Mononuclear cell (primary cell): ENCODE measurements around the gene IL1RAPL2. TPM values are rescaled to one million over a fixed set of nuclear protein-coding genes. Genes with fewer than 3 reads are reported as not detected.

ENCODE experiments used
- H3K27me3 ChIP-seq: 2 replicates; pipeline ENCODE4 v1.6.0; 2011; ENCODE audit warnings: low read length, control low read depth; ENCODE audit not compliant: insufficient read depth
- H3K4me1 ChIP-seq: 2 replicates; pipeline ENCODE4 v1.5.1; 2011; ENCODE audit warnings: mild to moderate bottlenecking, low read length, control low read depth; ENCODE audit not compliant: insufficient read depth
- H3K4me3 ChIP-seq: 2 replicates; pipeline ENCODE4 v1.5.1; 2011; ENCODE audit warnings: mild to moderate bottlenecking, low read length, moderate library complexity
- H3K9me3 ChIP-seq: 2 replicates; pipeline ENCODE4 v1.5.1; 2011; ENCODE audit warnings: low read depth, mild to moderate bottlenecking, control low read depth, low read length
- total RNA-seq: library from RNA; depleted of rRNA; stranded (reverse); fragments of >200 nt; gene quantifications from one replicate; pipeline ENCODE4 v1.2.3, GENCODE V29; 2012

The IL1RAPL2 gene
- total RNA-seq, 1 donor: not detected

- Histone ChIP-seq H3K9me3 (no peaks in the 10 kb centered on the region), H3K4me1 (no peaks in the 10 kb centered on the region), H3K4me3 (no peak overlapping the region), H3K27me3 (no peaks in the 10 kb centered on the region)
Measured at GRCh38 chrX:105314458-105314857, 748.5 kb downstream of the IL1RAPL2 start.

GRCh38 chrX:105315248-105315647, 749.2 kb downstream of the IL1RAPL2 start:
- Histone ChIP-seq H3K4me3 (no peak overlapping the region), H3K4me1 (no peaks in the 10 kb centered on the region), H3K9me3 (no peaks in the 10 kb centered on the region), H3K27me3 (no peaks in the 10 kb centered on the region)

DNA sequence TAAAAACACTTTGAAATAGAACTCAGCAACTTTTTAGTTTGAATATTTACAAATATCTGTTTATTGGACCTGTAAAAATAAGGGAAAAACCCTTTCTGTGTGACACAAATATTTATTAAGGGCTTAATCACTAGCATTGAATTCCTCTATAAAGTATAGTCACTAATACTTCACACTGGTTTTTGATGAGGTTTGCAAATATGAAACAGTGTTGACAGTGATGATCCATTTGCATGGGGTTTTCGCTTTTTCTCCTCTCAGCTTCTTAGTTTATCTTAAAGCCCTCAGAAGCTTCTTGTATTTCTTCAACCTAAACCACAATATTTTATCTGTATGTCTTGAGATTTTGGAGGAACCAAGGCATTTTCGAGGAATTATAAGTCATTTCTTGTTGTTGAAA, 751.1 kb downstream of the IL1RAPL2 start:
- Histone ChIP-seq H3K4me1 (no peaks in the 10 kb centered on the region), H3K4me3 (no peak overlapping the region), H3K9me3 (no peaks in the 10 kb centered on the region), H3K27me3 (no peaks in the 10 kb centered on the region)

GRCh38 chrX:105323928-105324327, 757.9 kb downstream of the IL1RAPL2 start:
- no peak overlapping the region for H3K4me3 ChIP-seq
- H3K9me3 ChIP-seq: no peaks in the 10 kb centered on the region
- H3K4me1 ChIP-seq: no peaks in the 10 kb centered on the region

GRCh38 chrX:105328773-105329172, 762.8 kb downstream of the IL1RAPL2 start:
- no peaks in the 10 kb centered on the region for H3K4me1 ChIP-seq
- no peaks in the 10 kb centered on the region for H3K27me3 ChIP-seq
- H3K9me3 ChIP-seq: no peaks in the 10 kb centered on the region

More at GRCh38 chrX:105323928-105324327, 757.9 kb downstream of the IL1RAPL2 start:
- no peaks in the 10 kb centered on the region for H3K27me3 ChIP-seq

GRCh38 chrX:105331244-105331643, 765.2 kb downstream of the IL1RAPL2 start:
- no peak overlapping the region for H3K4me3 ChIP-seq
- no peaks in the 10 kb centered on the region for H3K9me3 ChIP-seq
- H3K4me1 ChIP-seq: no peaks in the 10 kb centered on the region
- H3K27me3 ChIP-seq: no peaks in the 10 kb centered on the region

More at GRCh38 chrX:105328773-105329172, 762.8 kb downstream of the IL1RAPL2 start:
- H3K4me3 ChIP-seq: no peak overlapping the region

DNA sequence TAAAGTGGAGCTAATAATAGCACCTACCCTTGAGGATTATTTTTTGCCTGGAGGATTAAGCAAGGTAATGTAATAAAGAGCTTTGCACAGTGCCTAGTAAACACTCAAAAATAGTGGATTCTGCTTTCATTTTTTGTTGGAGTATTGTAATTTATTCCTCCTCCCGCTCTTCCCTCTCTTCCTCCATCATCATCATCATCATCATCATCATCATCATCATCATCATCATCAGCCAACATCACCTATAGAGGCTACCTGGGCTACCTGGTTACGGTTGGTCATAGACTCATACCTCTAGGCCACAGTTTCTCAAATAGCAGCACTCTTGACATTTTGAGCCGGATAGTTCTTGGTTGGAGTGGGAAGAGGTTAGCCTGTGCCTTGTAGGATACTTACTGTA, 781.4 kb downstream of the IL1RAPL2 start:
- H3K4me1 ChIP-seq: no peaks in the 10 kb centered on the region
- no peaks in the 10 kb centered on the region for H3K27me3 ChIP-seq
- H3K4me3 ChIP-seq: no peak overlapping the region
- H3K9me3 ChIP-seq: no peaks in the 10 kb centered on the region

- Histone ChIP-seq H3K27me3 (no peaks in the 10 kb centered on the region), H3K4me3 (no peak overlapping the region), H3K4me1 (no peaks in the 10 kb centered on the region), H3K9me3 (no peaks in the 10 kb centered on the region)
Measured at GRCh38 chrX:105349476-105349875, 783.5 kb downstream of the IL1RAPL2 start.

DNA sequence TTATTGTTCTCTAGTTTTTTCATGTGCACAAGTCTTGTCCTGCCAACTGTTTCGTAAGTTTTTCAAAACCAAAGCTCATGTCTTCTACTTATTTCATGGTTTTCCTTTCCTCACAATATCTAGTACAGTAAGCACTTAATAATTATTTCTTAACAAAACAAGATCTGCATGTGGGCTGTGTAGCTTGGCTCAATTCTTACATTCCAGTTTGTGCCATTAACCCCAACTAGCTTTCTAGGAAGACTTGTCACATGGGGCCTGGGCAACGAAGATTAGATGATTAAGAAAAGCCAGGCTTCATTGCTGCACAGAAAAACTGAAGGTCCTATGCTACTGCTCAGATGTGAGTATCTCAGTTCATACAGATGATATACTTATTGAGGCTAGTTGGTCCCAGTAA, 809.8 kb downstream of the IL1RAPL2 start:
- Histone ChIP-seq H3K4me1 (no peaks in the 10 kb centered on the region), H3K27me3 (no peaks in the 10 kb centered on the region), H3K9me3 (no peaks in the 10 kb centered on the region), H3K4me3 (no peak overlapping the region)

- H3K27me3 ChIP-seq: no peaks in the 10 kb centered on the region
- no peaks in the 10 kb centered on the region for H3K4me1 ChIP-seq
- no peak overlapping the region for H3K4me3 ChIP-seq
- H3K9me3 ChIP-seq: no peaks in the 10 kb centered on the region
Measured at GRCh38 chrX:105424729-105425128, 858.7 kb downstream of the IL1RAPL2 start.

- no peaks in the 10 kb centered on the region for H3K9me3 ChIP-seq
- no peaks in the 10 kb centered on the region for H3K27me3 ChIP-seq
- no peak overlapping the region for H3K4me3 ChIP-seq
- no peaks in the 10 kb centered on the region for H3K4me1 ChIP-seq
Measured at GRCh38 chrX:105451401-105451800, 885.4 kb downstream of the IL1RAPL2 start.

DNA sequence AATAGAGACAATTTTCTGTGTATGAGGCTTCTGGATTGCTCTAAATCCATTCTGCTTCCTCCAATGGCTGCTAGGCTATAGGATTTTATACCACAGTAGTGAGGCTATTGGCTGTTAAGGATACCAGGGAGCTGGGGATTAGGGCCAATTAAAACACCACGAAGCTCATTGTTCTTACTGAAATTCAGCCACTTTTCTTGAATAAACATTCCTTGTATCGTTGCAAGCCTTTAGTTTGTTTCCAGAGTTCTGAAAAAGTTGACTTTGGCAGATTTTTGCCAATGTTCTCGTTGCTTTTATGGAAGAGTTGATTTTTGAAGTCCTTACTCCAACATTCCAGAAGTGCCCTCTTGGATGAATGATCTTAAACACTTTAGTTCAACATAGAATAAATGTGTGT, 892.8 kb downstream of the IL1RAPL2 start:
- H3K4me3 ChIP-seq: no peak overlapping the region
- no peaks in the 10 kb centered on the region for H3K9me3 ChIP-seq
- no peaks in the 10 kb centered on the region for H3K27me3 ChIP-seq
- H3K4me1 ChIP-seq: no peaks in the 10 kb centered on the region

DNA sequence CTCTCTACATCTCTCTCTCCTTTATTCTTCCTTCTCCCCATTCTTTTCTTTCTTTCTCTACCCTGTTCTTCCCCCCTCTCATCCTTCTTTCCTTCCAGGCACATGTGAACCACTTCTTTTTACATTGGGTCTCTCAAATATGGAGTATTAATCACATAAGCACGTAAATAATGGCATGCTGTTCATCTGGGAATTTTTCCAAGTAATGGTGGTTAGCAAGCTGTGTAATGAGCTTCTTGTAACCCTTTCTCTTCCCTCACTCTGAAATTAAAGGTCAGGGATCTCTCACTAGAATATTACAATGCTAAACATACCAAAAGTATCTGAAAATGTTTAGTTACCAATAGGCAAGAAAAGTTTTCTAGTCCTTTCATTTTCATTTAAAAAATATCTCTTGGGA, 894.4 kb downstream of the IL1RAPL2 start:
- Histone ChIP-seq H3K4me3 (no peak overlapping the region), H3K27me3 (no peaks in the 10 kb centered on the region), H3K4me1 (no peaks in the 10 kb centered on the region), H3K9me3 (no peaks in the 10 kb centered on the region)

DNA sequence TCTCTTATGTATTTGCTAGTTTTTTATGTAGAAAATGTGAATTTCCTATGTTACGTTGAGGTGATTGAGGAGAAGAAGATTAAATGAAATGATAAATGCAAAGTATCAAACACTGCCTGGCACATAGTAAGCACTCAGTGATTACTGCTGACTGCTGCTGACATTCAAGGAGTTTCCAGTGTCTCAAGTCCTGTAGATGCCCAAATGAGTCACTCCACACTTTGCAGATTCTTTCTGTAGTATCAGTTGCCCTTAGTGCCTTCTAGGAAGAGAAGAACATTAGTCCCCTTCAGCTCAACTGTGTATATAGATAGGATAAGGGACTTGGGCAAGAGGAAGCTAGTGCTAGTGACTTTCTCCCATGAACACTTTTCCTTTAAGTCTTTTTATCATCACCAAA, 895.0 kb downstream of the IL1RAPL2 start:
- H3K9me3 ChIP-seq: no peaks in the 10 kb centered on the region
- no peaks in the 10 kb centered on the region for H3K4me1 ChIP-seq
- no peak overlapping the region for H3K4me3 ChIP-seq
- no peaks in the 10 kb centered on the region for H3K27me3 ChIP-seq

DNA sequence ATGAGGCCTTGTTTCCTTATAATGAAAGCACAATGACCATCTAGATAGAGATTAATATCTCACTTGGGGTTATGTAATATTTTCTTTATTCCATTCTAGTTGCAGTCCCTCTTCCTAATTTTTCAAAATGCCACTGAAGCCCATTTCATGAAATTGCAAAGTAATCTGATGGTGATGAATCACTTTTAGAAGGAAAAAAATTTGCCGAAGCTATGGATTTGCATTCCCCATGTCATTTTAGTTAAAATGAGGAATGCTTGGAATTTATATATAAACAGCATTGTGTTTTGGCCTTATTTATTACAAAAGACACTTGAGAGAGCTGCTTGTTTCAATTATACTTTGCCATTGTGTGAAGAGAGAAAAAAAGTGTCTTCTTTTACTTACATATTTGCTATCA, 896.2 kb downstream of the IL1RAPL2 start:
- Histone ChIP-seq H3K27me3 (no peaks in the 10 kb centered on the region), H3K4me3 (no peak overlapping the region), H3K9me3 (no peaks in the 10 kb centered on the region), H3K4me1 (no peaks in the 10 kb centered on the region)

DNA sequence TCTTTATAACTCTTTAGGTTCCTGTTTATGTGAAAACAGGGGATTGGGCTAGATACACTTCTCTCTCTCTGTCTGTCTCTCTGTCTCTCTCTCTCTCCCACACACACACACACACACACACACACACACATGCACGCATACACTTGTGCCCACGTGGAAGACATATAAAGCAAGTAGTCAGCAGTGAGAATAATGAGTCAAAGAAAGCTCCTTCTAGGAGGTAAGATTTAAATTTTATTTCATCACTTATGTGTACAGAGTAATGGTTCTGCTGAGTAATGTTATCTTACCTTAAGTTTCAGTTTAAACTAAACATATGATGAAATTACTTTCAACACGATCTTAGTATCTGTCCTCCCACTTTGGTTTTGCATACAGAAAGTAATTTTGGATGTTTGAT, 897.5 kb downstream of the IL1RAPL2 start:
- Histone ChIP-seq H3K4me3 (no peak overlapping the region), H3K4me1 (no peaks in the 10 kb centered on the region), H3K9me3 (no peaks in the 10 kb centered on the region), H3K27me3 (no peaks in the 10 kb centered on the region)

DNA sequence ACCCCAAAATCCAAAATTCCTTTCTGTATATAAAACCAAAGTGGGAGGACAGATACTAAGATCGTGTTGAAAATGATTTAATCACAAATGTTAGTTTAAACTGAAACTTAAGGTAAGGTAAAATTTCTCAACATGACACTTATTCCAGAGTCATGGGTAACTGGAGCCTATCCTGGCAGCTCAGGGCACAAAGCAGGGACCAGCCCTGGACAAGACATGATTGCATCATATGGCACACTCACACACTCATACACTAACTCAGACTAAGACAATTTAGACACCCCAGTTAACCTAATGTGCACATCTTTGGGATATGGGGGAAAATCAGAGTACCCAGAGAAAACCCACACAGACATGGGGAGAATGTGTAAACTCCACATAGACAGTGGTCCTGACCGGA, 898.6 kb downstream of the IL1RAPL2 start:
- Histone ChIP-seq H3K4me1 (no peaks in the 10 kb centered on the region), H3K9me3 (no peaks in the 10 kb centered on the region), H3K27me3 (no peaks in the 10 kb centered on the region), H3K4me3 (no peak overlapping the region)
